H9 (cell line): ENCODE measurements around the gene DDT. TPM values are rescaled to one million over a fixed set of nuclear protein-coding genes. Genes with fewer than 3 reads are reported as not detected.
A peak's percentile ranks its signal among the peaks of the same experiment; 100 is the strongest.

Experiments
- DNase-seq: peaks from one replicate; pipeline ENCODE4 v3.0.0-alpha.2; 2017
- H2AFZ ChIP-seq: one replicate; pipeline ENCODE4 v1.6.1; 2013; ENCODE audit warnings: mild to moderate bottlenecking, low read length, control low read depth, moderate library complexity
- H2AK5ac ChIP-seq: 2 replicates; pipeline ENCODE4 v1.6.1; 2013; ENCODE audit warnings: low read length, control low read depth, mixed read lengths; ENCODE audit not compliant: insufficient read length
- H2BK120ac ChIP-seq: one replicate; pipeline ENCODE4 v1.6.1; 2013; ENCODE audit warnings: low read depth, mild to moderate bottlenecking, low read length, control low read depth, inconsistent platforms; ENCODE audit not compliant: poor library complexity, severe bottlenecking
- H2BK12ac ChIP-seq: 2 replicates; pipeline ENCODE4 v1.6.1; 2013; ENCODE audit warnings: low read length, control low read depth, mixed read lengths, low read depth; ENCODE audit not compliant: insufficient read length
- H2BK15ac ChIP-seq: 2 replicates; pipeline ENCODE4 v1.6.1; 2013; ENCODE audit warnings: low read depth, low read length, control low read depth
- H2BK20ac ChIP-seq: one replicate; pipeline ENCODE4 v1.6.1; 2013; ENCODE audit warnings: low read depth, mild to moderate bottlenecking, low read length, control low read depth, inconsistent platforms; ENCODE audit not compliant: poor library complexity, severe bottlenecking
- H2BK5ac ChIP-seq: 2 replicates; pipeline ENCODE4 v1.6.1; 2013; ENCODE audit warnings: low read length, control low read depth, mixed read lengths; ENCODE audit not compliant: insufficient read length
- H3K14ac ChIP-seq: 2 replicates; pipeline ENCODE4 v1.6.1; 2013; ENCODE audit warnings: low read length, control low read depth; ENCODE audit not compliant: insufficient read depth
- H3K18ac ChIP-seq: 2 replicates; pipeline ENCODE4 v1.6.1; 2013; ENCODE audit warnings: low read depth, mild to moderate bottlenecking, mixed read lengths, low read length, control low read depth; ENCODE audit not compliant: insufficient read length
- H3K23ac ChIP-seq: 2 replicates; pipeline ENCODE4 v1.6.1; 2013; ENCODE audit warnings: low read length, control low read depth, mixed read lengths, low read depth; ENCODE audit not compliant: insufficient read length
- H3K23me2 ChIP-seq: 2 replicates; pipeline ENCODE4 v1.6.1; 2013; ENCODE audit warnings: low read depth, mild to moderate bottlenecking, mixed read lengths, low read length, control low read depth; ENCODE audit not compliant: insufficient read length, poor library complexity, severe bottlenecking
- H3K27ac ChIP-seq: 2 replicates; pipeline ENCODE4 v1.5.1; 2013; ENCODE audit warnings: low read length, control low read depth, mixed read lengths, low read depth; ENCODE audit not compliant: insufficient read length
- H3K27me3 ChIP-seq: 2 replicates; pipeline ENCODE4 v1.6.1; 2013; ENCODE audit warnings: low read length, control low read depth, inconsistent platforms; ENCODE audit not compliant: insufficient read depth
- H3K4ac ChIP-seq: 2 replicates; pipeline ENCODE4 v1.6.1; 2013; ENCODE audit warnings: low read depth, mild to moderate bottlenecking, control low read depth, inconsistent platforms, low read length, moderate library complexity
- H3K4me1 ChIP-seq: 2 replicates; pipeline ENCODE4 v1.6.1; 2013; ENCODE audit warnings: low read length, control low read depth, inconsistent platforms; ENCODE audit not compliant: insufficient read depth
- H3K4me2 ChIP-seq: 2 replicates; pipeline ENCODE4 v1.6.1; 2013; ENCODE audit warnings: low read length, control low read depth, mixed read lengths; ENCODE audit not compliant: insufficient read length, insufficient read depth
- H3K56ac ChIP-seq: 2 replicates; pipeline ENCODE4 v1.6.1; 2013; ENCODE audit warnings: low read depth, mild to moderate bottlenecking, mixed read lengths, low read length, control low read depth; ENCODE audit not compliant: insufficient read length
- H3K79me1 ChIP-seq: 2 replicates; pipeline ENCODE4 v1.6.1; 2013; ENCODE audit warnings: low read depth, mild to moderate bottlenecking, moderate library complexity, low read length, control low read depth, inconsistent platforms; ENCODE audit not compliant: insufficient read depth, poor library complexity, severe bottlenecking
- H3K79me2 ChIP-seq: 2 replicates; pipeline ENCODE4 v1.6.1; 2013; ENCODE audit warnings: low read length, control low read depth, inconsistent platforms; ENCODE audit not compliant: insufficient read depth
- H3K9ac ChIP-seq: 2 replicates; pipeline ENCODE4 v1.6.1; 2013; ENCODE audit warnings: low read length, control low read depth, mixed read lengths; ENCODE audit not compliant: insufficient read length; ENCODE audit errors: extremely low read depth
- H3K9me3 ChIP-seq: one replicate; pipeline ENCODE4 v1.6.1; 2013; ENCODE audit warnings: low read depth, low read length, inconsistent platforms; ENCODE audit not compliant: control insufficient read depth
- H3T11ph ChIP-seq: one replicate; pipeline ENCODE4 v1.6.1; 2013; ENCODE audit warnings: mild to moderate bottlenecking, low read length, control low read depth, inconsistent platforms
- H4K20me1 ChIP-seq: one replicate; pipeline ENCODE4 v1.6.1; 2013; ENCODE audit not compliant: control insufficient read depth, insufficient read length, insufficient read depth
- H4K5ac ChIP-seq: 2 replicates; pipeline ENCODE4 v1.6.1; 2013; ENCODE audit warnings: low read depth, mild to moderate bottlenecking, mixed read lengths, low read length, control low read depth; ENCODE audit not compliant: insufficient read length
- H4K8ac ChIP-seq: replicated peaks from 2 replicates; pipeline ENCODE4 v1.6.1; 2013; ENCODE audit warnings: low read length, control low read depth, mixed read lengths, low read depth; ENCODE audit not compliant: insufficient read length
- H4K91ac ChIP-seq: 2 replicates; pipeline ENCODE4 v1.6.1; 2013; ENCODE audit warnings: low read depth, mild to moderate bottlenecking, moderate library complexity, mixed read lengths, low read length, control low read depth; ENCODE audit not compliant: insufficient read length
- H3K27ac Mint-ChIP-seq, 3 experiments: 2 replicates in 2 of 3; 3 replicates in 1 of 3; pipeline ENCODE4 v1.8.0; 2020 to 2021; ENCODE audit warnings: mixed read lengths in 3 of 3, mild to moderate bottlenecking in 1 of 3, moderate library complexity in 1 of 3
- H3K27me3 Mint-ChIP-seq: 2 replicates; pipeline ENCODE4 v1.8.0; 2021; ENCODE audit warnings: low read depth, mild to moderate bottlenecking, moderate library complexity, mixed read lengths
- H3K36me3 Mint-ChIP-seq, 3 experiments: 2 replicates in 2 of 3; 3 replicates in 1 of 3; pipeline ENCODE4 v1.8.0; 2020 to 2021; ENCODE audit warnings: low read depth in 3 of 3, mixed read lengths in 3 of 3; ENCODE audit not compliant: insufficient read depth in 1 of 3
- H3K4me1 Mint-ChIP-seq, 2 experiments: 2 replicates each; pipeline ENCODE4 v1.8.0; 2020; ENCODE audit warnings: mixed read lengths in 2 of 2
- H3K4me3 Mint-ChIP-seq, 2 experiments: 2 replicates in 1 of 2; 3 replicates in 1 of 2; pipeline ENCODE4 v1.8.0; 2020 to 2021; ENCODE audit warnings: mild to moderate bottlenecking in 2 of 2, mixed read lengths in 2 of 2, moderate library complexity in 1 of 2
- H3K9me3 Mint-ChIP-seq, 2 experiments: 2 replicates in 1 of 2; 3 replicates in 1 of 2; pipeline ENCODE4 v1.8.0; 2020; ENCODE audit warnings: mild to moderate bottlenecking in 2 of 2, mixed read lengths in 2 of 2, moderate library complexity in 1 of 2
- WGBS: extraction: QIAGEN DNeasy Blood & Tissue Kit; methylation state at CpG from one replicate; pipeline ENCODE4 v1.1.7; 2013; ENCODE audit warnings: missing lambda C conversion rate, low lambda C conversion rate, mixed read lengths; ENCODE audit not compliant: insufficient read length; ENCODE audit errors: extremely low coverage; 5-methylcytosine and 5-hydroxymethylcytosine counted together
- total RNA-seq: library from RNA; stranded (reverse); gene quantifications from 2 replicates; pipeline ENCODE4 v1.2.1, GENCODE V29; 2021
- TF ChIP-seq, protein P1 (sequence below): fragments of 200-600 bp; sonication (generic); conservative IDR thresholded peaks from 3 replicates; pipeline ENCODE4 v1.8.0; 2021; ENCODE audit warnings: antibody characterized with exemption, mild to moderate bottlenecking

DDT gene
- total RNA-seq, 1 experiment from 2014 or later: 185 TPM

DNA sequence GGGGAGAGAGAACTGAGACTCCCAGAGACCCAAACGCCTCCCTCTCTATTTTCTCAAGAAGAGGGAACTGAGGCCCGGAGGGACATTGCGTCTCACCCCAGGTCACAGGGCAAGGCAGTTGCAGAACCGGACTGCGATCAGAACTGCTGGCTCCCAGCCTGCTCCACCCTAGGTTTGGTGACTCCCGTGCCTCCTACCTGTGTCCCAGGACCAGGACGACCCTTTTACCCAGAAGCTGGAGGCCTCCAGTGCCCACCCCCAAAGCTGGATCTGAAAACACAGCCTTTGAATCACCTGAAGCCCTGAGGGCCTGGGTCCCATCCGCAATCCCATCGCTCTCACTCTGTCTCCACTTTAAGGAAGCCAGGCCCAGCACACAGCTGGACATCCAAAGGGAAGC lies 29.6 kb upstream of the DDT start:
- H3K18ac ChIP-seq: peak overlapping the region; percentile 16
- no peak overlapping the region for H3K14ac ChIP-seq
- H2BK120ac ChIP-seq: no peak overlapping the region
- H3K4me3 Mint-ChIP-seq: no peak overlapping the region
- no peak for DNase-seq
- H2BK20ac ChIP-seq: no peak overlapping the region
- no peaks in the 10 kb centered on the region for H3K79me1 ChIP-seq
- H2AK5ac ChIP-seq: no peak overlapping the region
- H4K8ac ChIP-seq: no peak overlapping the region
- no peaks in the 10 kb centered on the region; the same call in 1 of the 2 replicates for H3K27me3 ChIP-seq
- H3K27ac Mint-ChIP-seq: 0 out of 7 replicates have a peak overlapping the region, but pooled peaks of 1 of the 3 experiments have one; percentile 35
- H3K27me3 Mint-ChIP-seq: peaks cover 10% of the 10 kb centered on the region
- no peak overlapping the region for H2AFZ ChIP-seq
- peaks cover 3% of the 10 kb centered on the region; the same call in 1 of the 2 replicates for H3K4me1 ChIP-seq
- H3K79me2 ChIP-seq: no peaks in the 10 kb centered on the region
- TF ChIP-seq, protein P1, sequence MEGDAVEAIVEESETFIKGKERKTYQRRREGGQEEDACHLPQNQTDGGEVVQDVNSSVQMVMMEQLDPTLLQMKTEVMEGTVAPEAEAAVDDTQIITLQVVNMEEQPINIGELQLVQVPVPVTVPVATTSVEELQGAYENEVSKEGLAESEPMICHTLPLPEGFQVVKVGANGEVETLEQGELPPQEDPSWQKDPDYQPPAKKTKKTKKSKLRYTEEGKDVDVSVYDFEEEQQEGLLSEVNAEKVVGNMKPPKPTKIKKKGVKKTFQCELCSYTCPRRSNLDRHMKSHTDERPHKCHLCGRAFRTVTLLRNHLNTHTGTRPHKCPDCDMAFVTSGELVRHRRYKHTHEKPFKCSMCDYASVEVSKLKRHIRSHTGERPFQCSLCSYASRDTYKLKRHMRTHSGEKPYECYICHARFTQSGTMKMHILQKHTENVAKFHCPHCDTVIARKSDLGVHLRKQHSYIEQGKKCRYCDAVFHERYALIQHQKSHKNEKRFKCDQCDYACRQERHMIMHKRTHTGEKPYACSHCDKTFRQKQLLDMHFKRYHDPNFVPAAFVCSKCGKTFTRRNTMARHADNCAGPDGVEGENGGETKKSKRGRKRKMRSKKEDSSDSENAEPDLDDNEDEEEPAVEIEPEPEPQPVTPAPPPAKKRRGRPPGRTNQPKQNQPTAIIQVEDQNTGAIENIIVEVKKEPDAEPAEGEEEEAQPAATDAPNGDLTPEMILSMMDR: no peak
- peaks cover 2% of the 10 kb centered on the region for H4K20me1 ChIP-seq
- H3K9ac ChIP-seq: no peak overlapping the region
- H3K4me2 ChIP-seq: no peak overlapping the region
- no peak overlapping the region for H3K27ac ChIP-seq
- no peak overlapping the region for H3K23ac ChIP-seq
- no peaks in the 10 kb centered on the region for H3K23me2 ChIP-seq
- WGBS: no CpG with 5 or more reads among the region's 9 CpGs
- peaks cover 12 to 20% of the 10 kb centered on the region in 2 experiments for H3K4me1 Mint-ChIP-seq
- H2BK5ac ChIP-seq: no peak overlapping the region
- no peak overlapping the region for H3T11ph ChIP-seq
- no peaks in the 10 kb centered on the region for H3K9me3 ChIP-seq
- no peak overlapping the region for H3K56ac ChIP-seq
- H2BK12ac ChIP-seq: no peak overlapping the region
- no peak overlapping the region for H4K91ac ChIP-seq
- no peak overlapping the region for H3K4ac ChIP-seq
- H4K5ac ChIP-seq: no peak overlapping the region
- H2BK15ac ChIP-seq: no peak overlapping the region
- H3K9me3 Mint-ChIP-seq: no peaks in the 10 kb centered on the region
- no peaks in the 10 kb centered on the region; a peak in 3 of 7 replicates for H3K36me3 Mint-ChIP-seq
